ENCODE measurements around the gene NRN1L.

Gene NRN1L

GRCh38 chr16:67930678-67931211, 46.1 kb downstream of the NRN1L start:
- Histone ChIP-seq H3K9me3 (ENCODE audit: insufficient read depth, low read length, severe bottlenecking) (no peaks in the 10 kb centered on the region), H3K79me2 (ENCODE audit: insufficient read depth, low read length) (peaks cover 14% of the 10 kb centered on the region), H3K9ac (ENCODE audit: low read depth, low read length) (no peak overlapping the region), H3K4me3 (ENCODE audit: low read depth in 1 of 2, low read length in 2 of 2) (no peak overlapping the region), H3K36me3 (ENCODE audit: insufficient read depth, low read length) (peaks cover 74% of the 10 kb centered on the region), H2AFZ (ENCODE audit: low read depth, low read length) (no peak overlapping the region), H4K20me1 (ENCODE audit: insufficient read depth, low read length) (peaks cover 29% of the 10 kb centered on the region), H3K4me1 (ENCODE audit: insufficient read depth, low read length) (peaks cover 11% of the 10 kb centered on the region), H3K4me2 (ENCODE audit: insufficient read depth, low read length) (no peak overlapping the region), H3K27me3 (ENCODE audit: insufficient read depth, low read length, poor library complexity) (no peaks in the 10 kb centered on the region), H3K27ac (ENCODE audit: low read length) (no peak overlapping the region)
- DNase-seq, result no peak
- no peak for ATAC-seq (ENCODE audit: insufficient read depth, low read depth)
- TF ChIP-seq EZH2 (IDR thresholded peaks at IDR 0.05; ENCODE audit: borderline replicate concordance, low read depth, low read length, severe bottlenecking) (no peak), CTCF (IDR thresholded peaks at IDR 0.05; ENCODE audit: borderline replicate concordance, extremely low read depth, low read length, poor library complexity, severe bottlenecking) (no peak)

- no peak for TF ChIP-seq CTCF (IDR thresholded peaks at IDR 0.05; ENCODE audit: borderline replicate concordance, extremely low read depth, low read length, poor library complexity, severe bottlenecking)
- TF ChIP-seq EZH2 (IDR thresholded peaks at IDR 0.05; ENCODE audit: borderline replicate concordance, low read depth, low read length, severe bottlenecking), result no peak
- peaks cover 76% of the 10 kb centered on the region for H3K36me3 ChIP-seq (ENCODE audit: insufficient read depth, low read length)
- no peaks in the 10 kb centered on the region for H3K27me3 ChIP-seq (ENCODE audit: insufficient read depth, low read length, poor library complexity)
Measured at GRCh38 chr16:67931712-67932461, 47.2 kb downstream of the NRN1L start, which contains the start of gene CTRL. CTRL (minus strand) TSS chr16:67931862; CDS start chr16:67931852, 10 bp downstream.

GRCh38 chr16:67932462-67932840, 47.8 kb downstream of the NRN1L start:
- H4K20me1 ChIP-seq (ENCODE audit: insufficient read depth, low read length), result peaks cover 22% of the 10 kb centered on the region
- H3K79me2 ChIP-seq (ENCODE audit: insufficient read depth, low read length), result peaks cover 31% of the 10 kb centered on the region
- H3K4me2 ChIP-seq (ENCODE audit: insufficient read depth, low read length), result no peak overlapping the region
- no peak overlapping the region for H3K9ac ChIP-seq (ENCODE audit: low read depth, low read length)
- H3K4me3 ChIP-seq (ENCODE audit: low read depth in 1 of 2, low read length in 2 of 2), result no peak overlapping the region
- peaks cover 70% of the 10 kb centered on the region for H3K36me3 ChIP-seq (ENCODE audit: insufficient read depth, low read length)
- no peak for ATAC-seq (ENCODE audit: insufficient read depth, low read depth)
- H3K27ac ChIP-seq (ENCODE audit: low read length), result no peak overlapping the region
- H3K9me3 ChIP-seq (ENCODE audit: insufficient read depth, low read length, severe bottlenecking), result no peaks in the 10 kb centered on the region
- TF ChIP-seq EZH2 (IDR thresholded peaks at IDR 0.05; ENCODE audit: borderline replicate concordance, low read depth, low read length, severe bottlenecking) (no peak), CTCF (IDR thresholded peaks at IDR 0.05; ENCODE audit: borderline replicate concordance, extremely low read depth, low read length, poor library complexity, severe bottlenecking) (no peak)
- no peaks in the 10 kb centered on the region for H3K27me3 ChIP-seq (ENCODE audit: insufficient read depth, low read length, poor library complexity)
- H2AFZ ChIP-seq (ENCODE audit: low read depth, low read length), result no peak overlapping the region
- DNase-seq, result no peak
- peaks cover 21% of the 10 kb centered on the region for H3K4me1 ChIP-seq (ENCODE audit: insufficient read depth, low read length)

More at GRCh38 chr16:67931712-67932461, 47.2 kb downstream of the NRN1L start, which contains the start of gene CTRL:
- no peak for DNase-seq
- Histone ChIP-seq H2AFZ (ENCODE audit: low read depth, low read length) (no peak within 1 kb of the TSS), H3K79me2 (ENCODE audit: insufficient read depth, low read length) (peaks cover 26% of the 10 kb centered on the region), H3K9me3 (ENCODE audit: insufficient read depth, low read length, severe bottlenecking) (no peaks in the 10 kb centered on the region), H4K20me1 (ENCODE audit: insufficient read depth, low read length) (peaks cover 24% of the 10 kb centered on the region), H3K27ac (ENCODE audit: low read length) (no peak within 1 kb of the TSS), H3K4me3 (ENCODE audit: low read depth in 1 of 2, low read length in 2 of 2) (no peak within 1 kb of the TSS), H3K4me1 (ENCODE audit: insufficient read depth, low read length) (peaks cover 15% of the 10 kb centered on the region), H3K4me2 (ENCODE audit: insufficient read depth, low read length) (no peak within 1 kb of the TSS), H3K9ac (ENCODE audit: low read depth, low read length) (no peak within 1 kb of the TSS)
- no peak for ATAC-seq (ENCODE audit: insufficient read depth, low read depth)
